Erythroblast (primary cell): ENCODE data around the gene CORO2A.

Source experiments
- GATA1 ChIP-seq: IDR thresholded peaks from 2 replicates; pipeline ENCODE4 v1.6.1; 2011; ENCODE audit warnings: low read depth, mild to moderate bottlenecking, control low read depth, low read length, moderate library complexity
- POLR2A ChIP-seq: IDR thresholded peaks from 2 replicates; pipeline ENCODE4 v1.6.1; 2011; ENCODE audit warnings: mild to moderate bottlenecking, low read length

- TF ChIP-seq POLR2A, result no peak
- TF ChIP-seq GATA1, result no peak
Observed at GRCh38 chr9:98159790-98160189, 32.6 kb downstream of the CORO2A start.
